ENCODE results near the gene COG5. TPM values are rescaled to one million over a fixed set of nuclear protein-coding genes. Genes with fewer than 3 reads are reported as not detected.
A peak's percentile ranks its signal among the peaks of the same experiment; 100 is the strongest.

Gene COG5
- total and polyA plus RNA-seq, 9 of the 15 experiments (the other 6 are each of a cell fraction or from before 2014, with no cell fraction given): 15.3 to 75.1 (median 56.4) TPM

GRCh38 chr7:107564553-107565298, 1.0 kb upstream of the COG5 start (continued):
- no peak for TF ChIP-seq RERE (CRISPR knock-in tag; IDR thresholded peaks at IDR 0.05; ENCODE audit: borderline replicate concordance)
- TF ChIP-seq E2F3 (CRISPR knock-in tag; IDR thresholded peaks at IDR 0.05): no peak
- no peak for TF ChIP-seq HES1 (IDR thresholded peaks at IDR 0.05; ENCODE audit: low read depth)
- peak; percentile 88 for TF ChIP-seq TFE3 (CRISPR knock-in tag; IDR thresholded peaks at IDR 0.05)
- peak; percentile 82; the same call in 1 of the 2 replicates for TF ChIP-seq TOE1 (IDR thresholded peaks at IDR 0.05; ENCODE audit: borderline replicate concordance)
- TF ChIP-seq TOE1 (CRISPR knock-in tag; IDR thresholded peaks at IDR 0.05; ENCODE audit: borderline replicate concordance, low read depth): no peak
- TF ChIP-seq KDM1A (IDR thresholded peaks at IDR 0.05): peak in 1 of 2 experiments; percentile 24; a peak in 2 of 4 replicates
- TF ChIP-seq GMEB1 (CRISPR knock-in tag; IDR thresholded peaks at IDR 0.05): 0 out of 2 replicates have a peak, but pooled peaks have one; percentile 9
- no peak for TF ChIP-seq MXI1 (IDR thresholded peaks at IDR 0.05; ENCODE audit: low read depth, low read length)
- no peak for TF ChIP-seq ZNF165 (CRISPR knock-in tag; IDR thresholded peaks at IDR 0.05; ENCODE audit: borderline replicate concordance)
- 0 out of 2 replicates have a peak, but pooled peaks have one; percentile 21 for TF ChIP-seq ZZZ3 (IDR thresholded peaks at IDR 0.05)
- no peak for TF ChIP-seq MTF1 (CRISPR knock-in tag; IDR thresholded peaks at IDR 0.05; ENCODE audit: borderline replicate concordance)
- no peak for TF ChIP-seq SMARCE1 (IDR thresholded peaks at IDR 0.05)
- TF ChIP-seq TFAP4 (CRISPR knock-in tag; IDR thresholded peaks at IDR 0.05; ENCODE audit: borderline replicate concordance): no peak
